Activated CD8-positive, alpha-beta memory T cell treated with anti-CD3 and anti-CD28 coated beads, Interleukin-2, amount 50 U/mL, for 1 hour (primary cell): Measurements from ENCODE around the gene TMED9.
A peak's percentile ranks its signal among the peaks of the same experiment; 100 is the strongest.

ENCODE experiments used
- DNase-seq: peaks from one replicate; pipeline ENCODE4 v3.0.0-alpha.2; 2020; ENCODE audit errors: extremely low read depth

The TMED9 gene

DNA sequence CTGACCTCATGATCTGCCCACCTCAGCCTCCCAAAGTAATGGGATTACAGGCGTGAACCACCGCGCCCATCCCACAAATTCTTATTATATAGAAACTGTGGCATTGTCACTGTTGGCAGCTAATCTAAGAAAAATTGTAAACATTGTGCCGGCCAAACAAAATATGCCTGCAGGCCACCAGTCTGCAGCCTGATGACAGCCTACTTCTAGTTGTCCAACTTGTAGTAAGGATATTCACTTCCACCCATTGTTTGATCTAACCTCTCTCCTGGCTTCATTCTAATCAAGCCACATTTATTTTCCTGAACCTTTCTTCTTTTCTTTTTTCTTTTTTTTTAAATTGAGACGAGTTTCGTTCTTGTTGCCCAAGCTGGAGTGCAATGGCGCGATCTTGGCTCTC is 13.7 kb upstream of the TMED9 start:
- DNase-seq, result no peak

DNA sequence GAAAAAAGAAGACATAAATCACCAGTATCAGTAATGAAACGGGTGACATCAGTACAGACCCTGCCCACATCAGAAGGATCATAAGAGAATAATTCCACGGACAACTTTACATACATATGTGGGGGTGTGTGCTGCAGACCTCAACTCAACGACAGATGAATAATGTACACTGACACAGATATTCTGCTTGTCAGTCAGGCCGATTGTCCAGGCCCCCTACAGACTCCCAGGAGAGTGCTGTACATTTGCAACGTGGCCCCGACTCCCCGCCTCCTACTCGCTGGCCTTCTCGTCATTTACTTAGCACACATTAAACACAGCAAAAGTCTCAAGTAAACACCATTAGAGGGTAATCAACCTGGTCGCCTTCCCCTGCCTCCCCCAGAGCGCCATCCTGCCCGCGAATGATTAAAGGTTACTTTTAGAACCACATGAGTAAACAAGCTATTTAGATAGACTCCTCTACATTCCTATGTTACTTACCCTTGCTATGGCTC is 3.5 kb upstream of the TMED9 start:
- DNase-seq, result no peak

DNA sequence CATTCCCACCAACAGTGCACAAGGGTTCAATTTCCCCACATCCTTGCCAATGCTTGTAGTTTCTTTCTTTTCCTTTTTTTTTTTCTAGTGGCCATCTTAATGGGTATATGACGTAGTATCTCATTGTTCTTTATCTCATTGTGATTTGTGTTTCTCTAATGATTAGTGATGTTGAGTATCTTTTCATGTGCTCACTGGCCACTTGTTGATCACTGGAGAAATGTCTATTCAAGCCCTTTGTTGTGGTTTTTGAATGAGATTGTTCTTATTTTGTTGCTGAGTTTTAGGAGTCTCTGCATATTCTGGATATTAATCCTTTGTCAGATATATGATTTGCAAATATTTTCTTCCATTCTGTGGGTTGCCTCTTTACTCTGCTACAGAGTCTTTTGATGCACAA is 1.6 kb upstream of the TMED9 start:
- DNase-seq, result no peak

DNA sequence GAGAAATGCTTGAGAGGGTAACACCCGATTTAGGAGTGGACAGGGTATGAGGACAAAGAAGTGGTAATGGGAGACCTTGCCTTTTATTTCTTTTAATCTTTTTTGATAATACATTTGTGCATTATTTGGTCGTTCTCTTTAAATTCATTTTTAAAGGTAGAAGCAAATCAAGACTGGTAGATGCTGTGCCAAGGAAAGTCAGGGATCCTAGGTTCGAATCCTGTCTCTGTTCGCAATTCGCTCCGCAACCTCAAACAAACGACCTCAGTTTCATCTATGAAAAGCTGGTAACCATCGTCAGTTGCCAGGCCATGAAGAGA is 353 bp upstream of the TMED9 start:
- no peak for DNase-seq

DNA sequence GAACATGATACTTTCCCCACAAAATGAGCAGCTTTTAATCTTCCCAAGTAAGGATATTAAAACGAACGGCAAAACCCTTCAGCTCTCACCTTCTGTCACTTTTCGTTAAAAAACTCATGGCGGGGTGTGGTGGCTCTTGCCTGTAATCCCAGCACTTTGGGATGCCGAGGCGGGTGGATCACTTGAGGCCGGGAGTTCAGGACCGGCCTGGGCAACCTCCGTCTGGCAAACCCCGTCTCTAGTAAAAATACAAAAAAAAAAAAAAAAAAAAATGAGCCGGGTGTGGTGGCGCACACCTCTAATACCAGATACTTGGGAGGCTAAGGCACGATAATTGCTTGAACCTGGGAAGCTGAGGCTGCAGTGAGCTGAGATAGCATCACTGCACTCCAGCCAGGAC is 902 bp downstream of the TMED9 start:
- no peak for DNase-seq

DNA sequence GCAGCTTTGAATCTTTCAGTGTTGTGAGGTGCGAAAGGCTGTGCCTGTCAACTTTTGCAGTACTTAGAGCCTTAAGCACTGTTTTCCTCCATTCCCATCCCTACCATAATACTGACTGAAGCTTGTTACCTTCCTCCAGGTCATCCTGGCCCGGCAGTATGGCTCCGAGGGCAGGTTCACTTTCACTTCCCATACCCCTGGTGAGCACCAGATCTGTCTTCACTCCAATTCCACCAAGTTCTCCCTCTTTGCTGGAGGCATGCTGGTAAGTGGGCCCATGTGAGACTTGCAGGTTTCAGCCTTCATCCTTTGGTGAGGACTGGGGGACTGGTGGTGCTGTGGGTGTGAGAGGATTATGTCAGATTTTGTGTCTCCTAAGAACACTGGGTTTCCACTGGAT is 1.5 kb downstream of the TMED9 start:
- DNase-seq, result no peak

DNA sequence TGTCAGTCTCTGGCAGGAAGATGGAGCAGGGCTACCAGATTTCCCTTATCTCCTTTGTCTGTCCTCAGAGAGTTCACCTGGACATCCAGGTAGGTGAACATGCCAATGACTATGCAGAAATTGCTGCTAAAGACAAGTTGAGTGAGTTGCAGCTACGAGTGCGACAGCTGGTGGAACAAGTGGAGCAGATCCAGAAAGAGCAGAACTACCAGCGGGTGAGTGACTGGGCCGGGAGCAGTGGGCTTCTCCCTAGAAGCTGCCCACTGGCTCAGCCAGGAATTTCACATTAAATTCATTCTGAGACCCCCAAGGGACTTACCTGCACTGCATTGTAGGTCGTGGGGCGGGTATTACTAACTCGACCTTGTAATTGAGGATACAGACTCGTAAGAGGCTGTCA is 2.1 kb downstream of the TMED9 start:
- no peak for DNase-seq

DNA sequence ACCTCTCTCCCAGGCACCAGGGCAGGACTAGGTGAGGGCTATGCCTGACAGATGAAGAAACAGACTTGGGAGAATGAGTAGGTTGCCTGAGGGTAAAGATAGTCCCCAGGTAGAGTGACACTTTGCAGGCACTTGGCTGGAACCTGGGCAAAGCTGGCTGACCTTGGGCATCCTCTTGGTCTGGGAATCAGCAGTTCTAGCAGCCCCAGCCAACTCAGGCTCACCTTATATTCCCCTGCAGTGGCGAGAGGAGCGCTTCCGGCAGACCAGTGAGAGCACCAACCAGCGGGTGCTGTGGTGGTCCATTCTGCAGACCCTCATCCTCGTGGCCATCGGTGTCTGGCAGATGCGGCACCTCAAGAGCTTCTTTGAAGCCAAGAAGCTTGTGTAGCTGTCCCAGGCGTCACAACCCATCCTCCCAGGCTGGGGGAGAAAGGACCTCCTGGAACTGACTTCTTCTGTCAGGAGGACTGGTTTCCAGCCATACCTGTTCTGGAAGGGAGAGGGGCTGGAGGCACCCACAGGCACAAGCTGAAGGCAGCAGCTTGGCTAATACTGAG is 3.1 kb downstream of the TMED9 start:
- no peak for DNase-seq

DNA sequence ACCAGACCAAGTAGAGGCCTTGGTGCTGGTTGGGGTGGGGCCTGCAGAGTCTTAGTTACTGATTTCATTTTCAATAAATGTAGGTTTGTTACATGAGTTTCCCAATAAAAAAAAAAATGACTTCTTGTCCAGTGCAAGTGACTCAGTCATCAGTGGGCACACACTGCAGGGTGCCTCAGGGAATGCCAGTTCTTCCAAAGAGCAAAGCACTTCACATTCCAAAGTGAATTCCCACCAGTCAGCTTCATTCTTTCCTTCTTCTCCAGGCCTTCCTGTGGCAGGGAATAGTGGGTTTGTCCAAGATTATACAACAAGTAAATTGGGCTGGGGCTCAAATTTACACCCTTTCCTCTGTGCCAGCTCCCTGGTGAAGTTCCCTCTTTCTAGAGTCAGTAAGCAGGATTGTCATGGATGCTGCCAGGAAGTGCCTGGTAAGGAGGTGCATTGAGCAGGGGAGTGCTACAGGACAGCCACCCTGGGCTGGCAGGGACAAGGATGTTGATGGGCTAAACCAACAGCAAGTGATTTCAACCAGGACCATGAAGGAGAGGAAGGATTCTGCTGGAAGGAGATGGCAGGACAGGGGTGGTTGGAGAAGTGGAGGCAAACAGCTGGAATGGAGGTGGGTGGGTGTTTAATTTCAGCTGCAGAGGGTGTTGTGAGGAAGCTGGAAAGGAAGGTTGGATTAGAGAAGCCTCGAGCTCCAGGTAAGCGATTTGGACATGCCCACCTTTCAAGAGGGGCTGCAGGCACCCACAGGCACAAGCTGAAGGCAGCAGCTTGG is 4.2 kb downstream of the TMED9 start:
- no peak for DNase-seq

DNA sequence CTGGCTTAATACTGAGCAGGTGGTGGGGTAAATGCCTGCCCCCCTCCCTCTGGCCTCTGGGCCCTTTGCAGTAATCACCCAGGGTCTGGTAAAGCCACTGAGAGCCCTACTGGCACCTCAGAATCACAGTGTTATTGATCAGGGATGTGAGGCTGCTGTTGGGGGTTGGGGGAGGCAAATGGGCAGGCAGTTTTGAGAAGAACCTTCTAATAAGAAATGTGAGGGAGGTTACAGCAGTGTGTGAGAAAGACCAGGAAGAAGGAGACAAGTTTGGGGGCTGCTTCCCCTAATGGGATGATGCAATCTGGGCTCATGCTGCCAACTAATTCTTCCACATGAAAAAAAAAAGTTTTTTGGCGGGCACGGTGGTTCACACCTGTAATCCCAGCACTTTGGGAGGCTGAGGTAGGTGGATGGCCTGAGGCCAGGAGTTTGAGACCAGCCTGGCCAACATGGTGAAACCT is 4.8 kb downstream of the TMED9 start:
- no peak for DNase-seq

DNA sequence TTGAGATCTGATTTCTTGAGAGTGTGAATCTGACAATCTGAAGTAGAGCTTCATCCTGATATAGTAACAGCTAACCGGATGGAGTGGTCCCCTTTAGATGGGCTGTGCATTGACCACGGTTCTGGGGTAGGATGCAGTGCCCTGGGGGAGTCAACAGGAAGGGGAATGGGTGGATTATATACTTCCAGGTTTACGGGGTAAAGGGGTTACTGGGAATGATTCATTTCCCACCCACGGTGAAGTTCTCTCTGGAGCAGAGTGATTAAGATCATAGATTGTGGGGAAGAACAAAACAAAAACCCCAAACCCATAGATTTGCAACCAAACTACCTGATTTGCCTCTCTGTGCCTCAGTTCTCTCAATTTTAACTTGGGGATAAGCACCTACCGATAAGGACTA is 6.5 kb downstream of the TMED9 start:
- no peak for DNase-seq

DNA sequence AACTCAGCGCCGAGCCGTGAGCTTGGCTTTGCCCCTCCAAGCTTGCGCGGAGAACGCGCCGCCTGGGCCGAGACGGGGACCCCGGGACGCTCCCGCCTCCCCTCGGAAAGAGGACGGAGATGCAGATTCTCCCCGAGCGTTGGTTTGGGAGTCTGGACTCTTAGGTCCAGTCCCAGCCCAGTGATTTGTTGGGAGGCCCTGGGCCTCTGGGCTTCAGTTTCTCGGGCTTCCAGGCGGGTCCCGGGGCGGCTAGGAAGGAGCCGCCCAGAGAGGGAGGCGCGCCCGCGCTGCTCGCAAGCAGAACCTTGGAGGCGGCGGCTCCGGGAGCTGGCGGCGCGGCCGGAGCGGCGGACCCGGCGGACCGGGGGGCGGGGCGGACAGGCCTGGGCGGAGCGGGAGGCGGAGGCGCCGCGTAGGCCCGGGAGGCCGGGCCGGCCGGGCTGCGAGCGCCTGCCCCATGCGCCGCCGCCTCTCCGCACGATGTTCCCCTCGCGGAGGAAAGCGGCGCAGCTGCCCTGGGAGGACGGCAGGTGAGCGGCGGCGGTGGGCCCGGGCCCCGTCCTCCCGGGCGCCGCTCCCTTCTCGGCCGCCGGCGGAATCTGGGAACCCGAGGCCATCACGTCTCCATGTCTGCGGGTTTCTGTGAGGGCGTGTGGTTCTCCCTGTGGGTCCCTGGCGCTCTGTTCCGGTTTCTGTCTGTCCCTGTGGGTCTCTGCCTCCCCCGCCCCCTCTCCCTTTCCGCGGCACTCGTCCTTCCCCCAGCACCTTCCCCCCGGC is 7.9 kb downstream of the TMED9 start, which contains the start of gene B4GALT7:
Gene B4GALT7, plus strand, starts transcription at position 402 of the 777 bp plus-strand sequence. Its CDS starts 79 bp downstream, at position 481.
- peak; percentile 53 for DNase-seq

DNA sequence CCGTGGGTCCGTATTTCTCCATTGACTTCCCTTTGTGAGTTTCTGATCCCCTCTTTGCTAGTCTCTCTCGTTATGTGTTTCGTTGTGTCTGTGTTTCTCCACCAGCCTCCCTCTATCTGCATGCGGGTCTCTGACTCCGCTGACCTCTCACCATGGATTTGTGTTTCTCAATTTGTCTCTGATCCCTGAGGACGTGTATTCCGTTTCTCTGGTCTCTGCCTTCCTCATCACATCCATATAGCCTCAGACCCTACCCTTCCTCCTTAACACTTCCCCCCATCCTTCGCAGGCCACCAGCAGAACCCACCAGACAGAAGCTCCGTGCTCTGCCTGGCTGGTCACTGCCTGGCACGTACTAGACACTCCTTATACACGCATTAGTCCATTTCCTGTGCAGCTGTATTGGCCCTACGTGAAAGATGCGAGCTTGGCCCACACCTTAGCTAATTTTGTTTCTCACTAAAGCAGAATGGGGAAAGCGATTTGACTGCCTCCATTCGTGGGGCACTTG is 8.6 kb downstream of the TMED9 start:
- no peak for DNase-seq

DNA sequence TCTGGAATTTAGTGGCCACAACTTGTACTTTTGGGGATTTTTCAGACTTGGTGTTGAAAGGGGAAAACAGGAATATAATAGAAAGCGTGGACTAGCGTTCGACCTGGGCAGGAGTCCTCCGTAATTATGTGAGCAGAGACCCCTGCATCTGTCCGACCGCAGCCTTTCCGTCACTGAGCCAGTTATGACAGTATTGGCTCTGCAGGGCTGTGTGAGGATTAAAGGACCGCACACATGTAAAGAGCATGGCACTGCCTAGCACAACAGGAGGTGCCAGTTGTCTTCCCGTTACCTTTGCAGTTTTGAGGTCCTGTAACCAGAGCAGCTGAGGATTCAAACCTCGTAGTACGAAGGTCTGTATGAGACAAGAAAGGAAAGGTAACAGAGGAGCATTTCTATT is 9.1 kb downstream of the TMED9 start:
- DNase-seq, result no peak

DNA sequence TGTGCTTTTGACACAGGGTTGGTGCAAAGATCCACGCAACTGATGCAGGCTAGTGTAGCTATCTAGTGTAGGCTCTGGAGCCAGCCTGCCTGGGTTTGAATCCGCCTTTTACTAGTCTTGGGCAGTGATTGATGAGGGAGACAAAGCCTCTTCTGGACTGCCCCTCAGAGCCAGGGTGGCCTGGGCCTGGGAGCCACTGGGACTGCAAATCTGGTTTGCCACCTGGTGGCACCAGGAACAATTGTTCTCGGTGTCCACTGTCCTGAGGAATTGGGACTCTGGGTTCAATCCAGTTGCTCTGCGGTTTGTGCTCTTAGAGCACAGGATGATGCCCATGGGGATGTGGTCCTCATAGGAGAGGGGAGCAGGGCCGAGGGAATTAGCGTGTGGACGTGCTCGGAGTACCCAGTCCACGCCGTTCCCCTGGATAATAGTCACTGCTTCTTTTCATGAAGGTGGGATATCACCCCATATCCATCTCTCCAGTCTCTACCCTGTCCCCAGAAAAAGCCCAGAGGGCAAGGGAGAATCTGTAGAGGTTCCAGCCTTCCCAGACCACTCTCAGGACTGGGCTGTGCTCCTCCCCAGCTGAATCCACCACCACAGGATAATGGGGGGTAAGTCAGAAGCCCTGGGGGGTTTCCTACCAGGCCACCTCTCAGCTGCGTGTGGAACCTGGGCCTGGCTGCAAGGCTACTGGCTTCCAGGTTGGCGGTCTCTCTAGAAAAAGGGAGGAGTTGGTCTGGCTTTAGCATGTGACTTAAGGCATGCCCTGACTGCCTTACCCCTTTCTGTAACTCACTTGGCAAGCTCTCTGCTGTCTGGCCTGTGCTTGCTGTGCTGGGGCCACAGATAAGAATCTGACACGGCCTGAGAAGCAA is 9.8 kb downstream of the TMED9 start:
- DNase-seq, result no peak

DNA sequence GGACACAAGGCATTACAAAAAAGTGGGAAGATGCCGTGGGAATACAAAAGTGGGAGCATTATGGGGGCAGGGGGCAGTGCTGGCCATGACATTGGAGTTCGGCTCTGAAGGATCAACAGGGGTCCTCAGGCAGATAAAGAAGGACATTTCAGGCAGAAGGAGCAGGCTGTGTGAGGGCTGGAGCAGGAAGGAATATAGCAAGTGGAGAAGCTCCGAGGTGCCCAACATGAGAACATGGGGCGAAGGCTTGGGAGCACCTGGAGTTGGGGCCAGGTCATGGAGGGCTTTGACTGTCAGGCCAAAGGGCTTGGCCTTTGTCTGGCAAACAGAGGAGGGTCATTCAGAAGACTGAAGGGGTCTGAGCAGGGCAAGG is 10.4 kb downstream of the TMED9 start:
- DNase-seq, result no peak

DNA sequence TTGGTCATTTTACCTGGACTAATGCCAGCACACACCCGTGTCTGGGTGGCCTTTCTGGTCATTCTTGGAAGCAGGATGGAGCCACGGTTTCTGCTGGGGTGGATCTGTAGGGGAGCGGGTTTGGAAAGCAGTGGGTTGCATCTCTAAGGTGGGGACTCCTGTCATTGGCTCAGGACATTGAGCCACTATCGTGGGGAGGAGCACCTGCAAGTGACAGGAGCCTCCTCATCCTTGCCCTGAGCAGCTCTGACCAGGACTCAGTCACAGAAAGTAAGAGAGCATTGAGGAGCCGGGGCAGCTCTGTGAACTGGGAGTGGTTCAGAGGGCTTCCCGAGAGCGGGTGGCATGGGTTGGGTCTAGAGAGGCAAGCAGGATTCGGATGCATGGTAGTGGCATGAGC is 11.6 kb downstream of the TMED9 start:
- no peak for DNase-seq

DNA sequence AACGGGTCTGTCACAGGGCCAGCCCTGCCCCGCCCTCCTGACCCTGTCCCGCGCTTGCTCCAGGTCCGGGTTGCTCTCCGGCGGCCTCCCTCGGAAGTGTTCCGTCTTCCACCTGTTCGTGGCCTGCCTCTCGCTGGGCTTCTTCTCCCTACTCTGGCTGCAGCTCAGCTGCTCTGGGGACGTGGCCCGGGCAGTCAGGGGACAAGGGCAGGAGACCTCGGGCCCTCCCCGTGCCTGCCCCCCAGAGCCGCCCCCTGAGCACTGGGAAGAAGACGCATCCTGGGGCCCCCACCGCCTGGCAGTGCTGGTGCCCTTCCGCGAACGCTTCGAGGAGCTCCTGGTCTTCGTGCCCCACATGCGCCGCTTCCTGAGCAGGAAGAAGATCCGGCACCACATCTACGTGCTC is 12.1 kb downstream of the TMED9 start:
- no peak for DNase-seq

DNA sequence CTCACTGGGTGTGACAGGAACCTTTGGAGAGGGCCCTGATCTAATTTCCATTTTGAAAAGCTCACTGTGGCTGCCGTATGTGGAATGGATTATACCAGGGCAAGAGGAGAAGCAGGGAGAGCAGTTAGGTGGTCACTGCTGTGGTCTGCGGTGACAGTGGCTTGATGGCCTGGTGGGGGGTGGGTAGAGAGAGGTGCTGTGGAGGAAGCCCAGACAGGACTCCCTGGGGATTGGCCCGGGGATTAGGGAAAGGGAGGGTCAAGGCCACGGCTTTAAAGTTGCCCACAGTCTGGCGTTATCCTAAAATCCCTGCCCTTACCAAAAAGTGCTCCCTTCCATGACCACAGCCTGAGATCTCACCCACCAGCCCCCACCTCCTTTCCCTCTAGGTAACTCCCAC is 12.7 kb downstream of the TMED9 start:
- DNase-seq, result no peak

DNA sequence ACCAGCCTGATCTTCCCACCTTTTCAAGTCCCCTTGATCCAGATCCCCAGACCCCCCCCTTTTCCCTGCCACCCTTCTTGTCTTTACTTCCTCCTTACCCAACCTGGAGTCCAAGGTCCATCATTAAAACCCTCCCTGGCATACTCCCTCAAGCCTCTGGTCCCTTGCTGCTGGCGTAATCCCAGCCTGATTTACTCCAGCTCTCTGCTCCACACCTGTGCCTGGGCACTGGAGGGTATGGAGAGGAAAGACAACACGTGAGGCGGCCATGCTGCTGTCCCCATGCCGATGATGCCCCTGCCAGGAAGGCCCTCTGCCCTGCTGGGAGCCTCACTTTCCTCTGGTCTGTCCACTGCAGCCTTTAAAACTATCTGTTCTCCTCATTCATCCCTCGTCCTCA is 13.1 kb downstream of the TMED9 start:
- DNase-seq, result no peak

DNA sequence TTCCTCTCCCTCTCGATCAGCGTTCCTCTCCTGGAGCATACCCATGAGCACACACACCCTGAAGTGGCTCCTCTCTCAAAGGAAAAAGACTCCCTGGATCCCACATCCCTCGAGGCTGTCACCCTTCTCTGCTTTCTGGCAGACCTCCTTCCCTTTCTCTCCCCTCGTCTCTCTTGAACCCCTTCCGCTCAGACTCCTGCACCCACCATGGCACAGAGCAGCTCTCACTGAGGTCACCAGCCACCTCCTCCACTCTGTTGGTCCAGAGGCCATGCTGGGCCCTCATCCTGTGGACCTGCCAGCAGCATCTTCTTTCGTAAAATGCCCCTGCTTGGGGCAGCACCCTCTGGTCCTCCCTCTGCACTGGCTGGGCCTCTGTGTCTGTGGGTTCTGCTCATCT is 13.7 kb downstream of the TMED9 start:
- no peak for DNase-seq
